Keratinocyte (primary cell): ENCODE measurements around the gene GTF2H2C. TPM values are rescaled to one million over a fixed set of nuclear protein-coding genes. Genes with fewer than 3 reads are reported as not detected.
A peak's percentile ranks its signal among the peaks of the same experiment; 100 is the strongest.
"Not testable (repeated sequence)": the region's sequence is repeated elsewhere in the genome, so short reads cannot be mapped to it uniquely, and the experiment has no call there.

Source experiments
- DNase-seq: peaks from one replicate; pipeline ENCODE4 v3.0.0-alpha.2; 2011; ENCODE audit warnings: low read depth, missing footprints, low spot score
- FAIRE-seq: peaks from 2 replicates; lab custom pipeline; 2011; peaks lifted over from hg19 to GRCh38; lab: Jason Lieb, UNC
- H2AFZ ChIP-seq: 2 replicates; pipeline ENCODE4 v1.6.0; 2012; ENCODE audit warnings: low read length, control low read depth, inconsistent platforms; ENCODE audit not compliant: control insufficient read depth
- H3K27ac ChIP-seq: 2 replicates; pipeline ENCODE4 v1.5.1; 2011; ENCODE audit warnings: low read length; ENCODE audit not compliant: control insufficient read depth, insufficient read depth
- H3K27me3 ChIP-seq: 3 replicates; pipeline ENCODE4 v1.6.0; 2011; ENCODE audit warnings: low read length; ENCODE audit not compliant: control insufficient read depth, insufficient read depth; ENCODE audit errors: extremely low read depth
- H3K36me3 ChIP-seq, 2 experiments: 2 replicates in 1 of 2; 3 replicates in 1 of 2; pipeline ENCODE4 v1.5.1; 2011; ENCODE audit warnings: low read length in 2 of 2, mild to moderate bottlenecking in 1 of 2; ENCODE audit not compliant: control insufficient read depth in 2 of 2, insufficient read depth in 2 of 2; ENCODE audit errors: extremely low read depth in 1 of 2
- H3K4me1 ChIP-seq: 3 replicates; pipeline ENCODE4 v1.5.1; 2011; ENCODE audit warnings: low read length; ENCODE audit not compliant: control insufficient read depth, insufficient read depth; ENCODE audit errors: extremely low read depth
- H3K4me2 ChIP-seq: 3 replicates; pipeline ENCODE4 v1.6.0; 2011; ENCODE audit warnings: low read depth, low read length; ENCODE audit not compliant: control insufficient read depth, insufficient read depth; ENCODE audit errors: extremely low read depth
- H3K4me3 ChIP-seq, 3 experiments: fragments of 200-600 bp in 1 of 3; sonication (generic) in 1 of 3; 2 replicates in 2 of 3; 3 replicates in 1 of 3; pipeline ENCODE4 v1.5.1; 2011 to 2016; ENCODE audit warnings: low read length in 3 of 3, mild to moderate bottlenecking in 3 of 3, control low read depth in 2 of 3, inconsistent platforms in 1 of 3, low read depth in 1 of 3, mixed read lengths in 1 of 3, mixed run types in 1 of 3, moderate library complexity in 1 of 3; ENCODE audit not compliant: control insufficient read depth in 2 of 3, insufficient read depth in 2 of 3; ENCODE audit errors: extremely low read depth in 1 of 3
- H3K79me2 ChIP-seq: 2 replicates; pipeline ENCODE4 v1.6.0; 2012; ENCODE audit warnings: low read length; ENCODE audit not compliant: control insufficient read depth, insufficient read depth
- H3K9ac ChIP-seq: 3 replicates; pipeline ENCODE4 v1.6.0; 2011; ENCODE audit warnings: low read length; ENCODE audit not compliant: control insufficient read depth, insufficient read depth; ENCODE audit errors: extremely low read depth
- H3K9me1 ChIP-seq: 3 replicates; pipeline ENCODE4 v1.6.0; 2011; ENCODE audit warnings: low read length; ENCODE audit not compliant: control insufficient read depth, insufficient read depth; ENCODE audit errors: extremely low read depth
- H3K9me3 ChIP-seq: 2 replicates; pipeline ENCODE4 v1.5.1; 2012; ENCODE audit warnings: low read depth, low read length; ENCODE audit not compliant: control insufficient read depth
- H4K20me1 ChIP-seq: 3 replicates; pipeline ENCODE4 v1.6.0; 2011; ENCODE audit warnings: low read length; ENCODE audit not compliant: control insufficient read depth, insufficient read depth; ENCODE audit errors: extremely low read depth
- dilution Hi-C: fragments of 300-500 bp; cut with MboI; formaldehyde crosslinking; loops from one replicate; pipeline ENCODE4 v1.7.0; 2020; ENCODE audit warnings: low sequenced_read_pairs; ENCODE audit not compliant: extremely low pct_ligation_motif_present
- polyA plus RNA-seq, 5 experiments: library from polyadenylated mRNA; depleted of rRNA in 3 of 5; stranded (reverse) in 3 of 5; stranded (forward) in 1 of 5; unstranded in 1 of 5; fragments of >200 nt; gene quantifications; 1 replicate in 1 of 5; 2 replicates in 3 of 5; 3 replicates in 1 of 5; pipeline versions ENCODE4 v1.2.1 to v1.2.3, GENCODE V29; 2011 to 2012; ENCODE audit warnings: missing spikeins in 2 of 5, low read depth in 1 of 5, low replicate concordance in 1 of 5

The GTF2H2C gene
- polyA plus RNA-seq, 1 donor (not counting 4 experiments of a cell fraction or from before 2014, with no cell fraction given): 37.3 TPM

DNA sequence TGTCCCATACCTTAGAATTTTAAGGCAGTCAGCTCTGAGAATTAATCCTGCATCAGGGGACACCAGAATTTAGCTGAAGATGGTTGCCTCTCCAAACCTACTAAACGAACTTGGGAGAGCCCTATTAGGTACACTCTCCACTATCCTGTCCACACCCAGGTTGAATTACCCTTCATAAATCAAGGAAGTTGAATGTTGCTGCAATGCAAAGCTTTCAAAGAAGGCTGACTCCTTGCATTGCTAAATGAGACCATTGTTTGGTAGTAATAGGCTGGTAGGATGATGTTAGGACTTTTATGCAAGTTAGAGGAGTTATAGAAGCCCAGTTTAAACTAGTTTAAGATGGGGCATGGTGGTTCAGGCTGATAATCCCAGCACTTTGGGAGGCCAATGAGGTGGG is 18.6 kb upstream of the GTF2H2C start:
- H3K4me1 ChIP-seq, H3K36me3 ChIP-seq, H3K4me3 ChIP-seq, H2AFZ ChIP-seq, H4K20me1 ChIP-seq, H3K4me2 ChIP-seq, H3K27ac ChIP-seq, H3K9me3 ChIP-seq, H3K9me1 ChIP-seq, H3K27me3 ChIP-seq, FAIRE-seq, H3K9ac ChIP-seq, H3K79me2 ChIP-seq, DNase-seq, dilution Hi-C loops: not testable (repeated sequence)

DNA sequence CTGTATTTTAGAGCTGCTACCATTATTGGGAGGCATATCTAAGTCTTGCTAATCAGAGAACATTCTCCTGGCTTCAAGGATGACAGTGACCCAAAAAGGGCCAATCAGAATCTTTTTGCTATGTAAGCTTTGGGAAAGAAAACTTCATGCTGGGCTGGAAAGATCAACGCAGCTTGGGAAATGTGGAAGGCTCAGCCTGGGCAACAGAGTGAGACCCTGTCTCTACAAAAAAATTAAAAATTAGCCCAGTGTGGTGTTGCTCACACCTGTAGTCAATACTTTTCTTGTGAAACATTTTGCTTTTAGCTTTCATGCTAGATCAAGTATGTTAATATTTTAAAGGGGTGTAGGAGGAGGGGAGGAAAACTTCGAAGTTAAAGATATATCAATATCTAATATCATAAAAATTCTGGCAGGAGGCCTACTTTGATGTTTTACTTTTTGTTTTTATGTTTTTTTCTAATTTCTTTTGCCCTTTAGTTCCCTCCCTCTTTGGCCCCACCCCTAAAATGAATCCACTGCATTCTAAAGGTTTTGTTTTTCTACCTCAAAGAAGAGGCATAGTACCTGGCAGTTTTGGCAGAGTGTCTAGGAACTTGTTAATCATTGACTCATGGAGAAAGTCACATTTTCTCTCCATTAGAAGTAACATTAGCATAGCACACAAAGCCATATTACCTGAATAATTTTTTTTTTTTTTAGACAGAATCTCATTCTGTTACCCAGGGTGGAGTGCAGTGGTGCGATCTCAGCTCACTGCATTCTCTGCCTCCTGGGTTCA is 17.0 kb upstream of the GTF2H2C start:
- H3K9me1 ChIP-seq, H3K9ac ChIP-seq, H2AFZ ChIP-seq, H3K9me3 ChIP-seq, H3K4me2 ChIP-seq, H3K4me1 ChIP-seq, H3K27ac ChIP-seq, dilution Hi-C loops, H3K27me3 ChIP-seq, H3K36me3 ChIP-seq, H3K79me2 ChIP-seq, FAIRE-seq, DNase-seq, H4K20me1 ChIP-seq, H3K4me3 ChIP-seq: not testable (repeated sequence)

DNA sequence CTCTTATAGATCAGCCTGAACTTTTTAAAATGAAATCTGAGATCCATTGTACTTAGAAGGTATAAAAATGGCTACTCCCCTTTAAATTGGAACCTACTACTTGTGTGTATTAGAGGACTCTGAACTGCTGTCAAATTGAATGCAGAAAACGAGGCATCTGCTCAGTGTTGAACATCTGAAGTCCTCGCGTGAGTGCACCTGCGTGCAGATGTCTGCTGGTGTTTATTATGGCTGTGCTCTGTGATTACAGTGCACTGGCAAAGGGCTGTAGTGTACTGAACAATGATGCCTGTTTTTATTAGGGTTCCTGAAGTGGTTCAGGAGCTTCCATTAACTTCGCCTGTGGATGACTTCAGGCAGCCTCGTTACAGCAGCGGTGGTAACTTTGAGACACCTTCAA is 15.4 kb upstream of the GTF2H2C start:
- FAIRE-seq, H3K27me3 ChIP-seq, dilution Hi-C loops, H3K79me2 ChIP-seq, DNase-seq, H3K4me2 ChIP-seq, H3K4me1 ChIP-seq, H2AFZ ChIP-seq, H3K36me3 ChIP-seq, H3K27ac ChIP-seq, H3K9me3 ChIP-seq, H3K9me1 ChIP-seq, H3K4me3 ChIP-seq, H4K20me1 ChIP-seq, H3K9ac ChIP-seq: not testable (repeated sequence)

DNA sequence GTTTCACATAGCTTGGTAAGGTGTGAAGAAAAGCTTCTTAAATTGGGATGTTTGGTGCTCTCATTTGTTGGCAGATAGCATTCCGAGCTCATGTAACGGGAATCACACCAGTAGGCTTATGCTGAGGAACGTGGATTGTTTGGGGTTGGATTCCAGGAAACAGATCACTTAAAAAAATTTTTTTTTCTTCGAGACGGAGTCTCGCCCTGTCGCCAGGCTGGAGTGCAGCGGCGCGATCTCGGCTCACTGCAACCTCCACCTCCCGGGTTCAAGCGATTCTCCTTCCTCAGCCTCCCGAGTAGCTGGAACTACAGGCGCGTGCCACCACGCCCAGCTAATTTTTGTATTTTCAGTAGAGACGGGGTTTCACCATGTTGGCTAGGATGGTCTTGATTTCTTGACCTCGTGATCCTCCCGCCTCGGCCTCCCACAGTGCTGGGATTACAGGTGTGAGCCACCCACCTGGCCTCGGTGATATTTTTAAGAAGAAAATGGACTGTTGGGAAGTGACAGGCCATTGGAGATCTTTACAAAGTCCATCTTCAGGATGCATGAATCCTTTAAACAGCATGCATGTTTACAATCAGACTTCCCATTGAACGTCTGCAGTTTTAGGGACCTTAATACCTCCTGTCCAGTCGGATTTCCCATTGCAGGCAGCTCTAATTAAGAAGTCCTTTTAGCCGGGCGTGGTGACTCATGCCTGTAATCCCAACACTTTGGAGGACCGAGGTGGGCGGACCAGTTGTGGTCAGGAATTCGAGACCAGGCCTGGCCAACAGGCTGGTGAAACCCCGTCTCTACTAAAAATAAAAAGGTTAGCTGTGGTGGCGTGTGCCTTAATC is 818 bp downstream of the GTF2H2C start:
- H3K9me3 ChIP-seq, H3K27ac ChIP-seq, H3K4me1 ChIP-seq, DNase-seq, H4K20me1 ChIP-seq, H3K79me2 ChIP-seq, dilution Hi-C loops, H2AFZ ChIP-seq, FAIRE-seq, H3K27me3 ChIP-seq, H3K36me3 ChIP-seq, H3K9me1 ChIP-seq: not testable (repeated sequence)
- H3K9ac ChIP-seq: peak overlapping the region; percentile 15
- peak overlapping the region; percentile 54 for H3K4me2 ChIP-seq
- peak overlapping the region; percentile 33 to 57 (median 35) for H3K4me3 ChIP-seq
